HG02973 (cell line): ENCODE data around the gene SPAG6.

Source experiments
- ATAC-seq: cut with Tn5 transposase; IDR thresholded peaks from one replicate; pipeline ENCODE4 v1.9.1; 2021; ENCODE audit warnings: moderate library complexity; ENCODE audit not compliant: unreplicated experiment

SPAG6 gene

DNA sequence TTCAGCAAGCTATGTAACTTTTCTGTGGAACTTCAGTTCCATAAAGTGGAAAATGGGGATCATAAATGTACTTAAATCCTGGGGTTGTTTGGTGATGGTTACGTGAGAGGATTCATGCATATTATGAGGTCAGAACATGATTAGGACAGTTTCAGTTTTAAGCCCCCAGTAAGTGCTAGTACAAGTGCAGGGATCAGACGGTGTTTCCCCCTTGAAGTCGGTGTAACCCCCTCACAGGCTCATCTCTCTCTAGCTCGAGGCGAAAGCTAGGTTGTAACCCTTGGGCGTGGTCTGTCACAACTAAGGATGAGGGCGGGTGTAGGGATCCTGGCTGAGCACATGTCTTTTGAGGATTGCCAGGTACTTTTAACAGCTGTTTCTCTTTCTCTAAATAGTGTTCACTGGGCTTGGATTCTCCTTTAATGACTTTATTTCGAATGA lies 84.7 kb downstream of the SPAG6 start:
- no peak for ATAC-seq

DNA sequence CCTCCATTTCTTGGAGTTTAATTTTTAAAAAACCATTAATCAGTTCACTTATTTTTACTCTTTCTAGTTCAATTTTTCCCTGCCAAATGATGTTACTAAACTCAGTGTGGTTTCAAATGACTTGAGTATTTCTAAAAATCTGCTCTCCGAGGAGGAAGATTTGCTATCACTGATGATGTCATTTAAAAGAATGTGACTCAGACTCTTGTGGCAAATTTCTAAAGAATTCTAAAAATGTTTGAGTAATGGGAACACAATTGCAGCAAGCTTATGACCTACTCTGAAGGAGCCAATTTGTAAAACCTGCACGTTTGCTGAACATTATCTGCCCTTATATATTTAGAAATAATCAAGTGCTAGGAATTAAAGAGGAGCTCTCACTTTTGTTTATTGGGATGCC lies 88.6 kb downstream of the SPAG6 start:
- ATAC-seq, result no peak

DNA sequence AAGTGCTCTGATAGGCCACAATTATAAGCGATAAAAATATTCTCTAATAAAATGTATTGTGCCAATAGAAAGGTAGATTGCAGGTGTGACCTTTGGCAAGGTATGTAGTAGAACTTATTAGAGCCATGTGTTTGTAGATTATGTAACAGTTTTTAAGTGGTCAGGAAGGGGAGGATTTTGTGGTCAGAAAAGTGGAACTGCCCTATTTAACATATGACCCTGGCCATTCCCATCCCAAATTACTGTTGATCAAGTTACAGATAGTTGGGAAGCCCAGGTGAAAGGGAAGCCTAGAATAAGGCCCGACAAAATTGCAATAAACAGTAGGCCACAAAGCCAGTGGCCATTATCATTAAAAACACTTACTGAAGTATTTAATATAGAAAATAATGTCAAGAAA lies 89.2 kb downstream of the SPAG6 start:
- ATAC-seq, result no peak

DNA sequence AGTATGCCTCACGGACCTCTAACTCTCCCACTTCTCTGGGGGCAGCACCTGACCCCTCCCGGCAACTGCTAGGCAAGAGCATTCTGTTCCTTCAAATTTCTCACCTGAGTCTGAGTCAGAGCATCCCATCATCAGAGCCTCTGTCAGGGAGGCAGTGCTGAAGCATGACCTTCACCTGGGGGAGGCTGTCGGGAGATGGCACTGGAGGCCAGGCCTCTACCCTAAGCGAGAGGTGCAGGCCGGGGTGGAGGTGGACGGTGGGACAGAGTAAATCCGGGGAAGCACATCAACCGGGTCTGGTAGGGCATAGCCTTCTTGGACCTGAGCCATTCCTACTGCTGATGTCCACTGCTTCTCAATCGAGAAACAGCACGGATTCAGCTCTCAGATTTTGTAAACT lies 90.4 kb downstream of the SPAG6 start:
- ATAC-seq, result no peak

DNA sequence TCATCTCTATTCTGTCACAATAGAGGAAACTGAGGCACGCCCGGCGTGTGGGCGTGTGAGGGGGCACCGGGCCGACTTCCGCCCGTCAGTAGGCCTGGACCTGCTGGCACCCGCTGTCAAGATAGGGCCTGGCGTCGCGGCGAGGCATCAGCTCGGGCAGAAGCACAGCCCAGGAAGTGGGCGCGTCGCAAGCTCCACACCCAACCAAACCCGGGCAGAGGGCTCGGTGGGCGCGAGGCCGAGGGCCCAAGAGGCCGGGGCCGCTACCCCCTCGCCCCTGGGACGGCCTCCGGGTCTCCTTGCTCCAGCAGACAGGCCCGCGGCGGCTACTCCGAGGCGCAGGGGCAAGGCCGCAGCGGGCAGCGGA lies 91.2 kb downstream of the SPAG6 start:
- ATAC-seq, result peak; percentile 24

DNA sequence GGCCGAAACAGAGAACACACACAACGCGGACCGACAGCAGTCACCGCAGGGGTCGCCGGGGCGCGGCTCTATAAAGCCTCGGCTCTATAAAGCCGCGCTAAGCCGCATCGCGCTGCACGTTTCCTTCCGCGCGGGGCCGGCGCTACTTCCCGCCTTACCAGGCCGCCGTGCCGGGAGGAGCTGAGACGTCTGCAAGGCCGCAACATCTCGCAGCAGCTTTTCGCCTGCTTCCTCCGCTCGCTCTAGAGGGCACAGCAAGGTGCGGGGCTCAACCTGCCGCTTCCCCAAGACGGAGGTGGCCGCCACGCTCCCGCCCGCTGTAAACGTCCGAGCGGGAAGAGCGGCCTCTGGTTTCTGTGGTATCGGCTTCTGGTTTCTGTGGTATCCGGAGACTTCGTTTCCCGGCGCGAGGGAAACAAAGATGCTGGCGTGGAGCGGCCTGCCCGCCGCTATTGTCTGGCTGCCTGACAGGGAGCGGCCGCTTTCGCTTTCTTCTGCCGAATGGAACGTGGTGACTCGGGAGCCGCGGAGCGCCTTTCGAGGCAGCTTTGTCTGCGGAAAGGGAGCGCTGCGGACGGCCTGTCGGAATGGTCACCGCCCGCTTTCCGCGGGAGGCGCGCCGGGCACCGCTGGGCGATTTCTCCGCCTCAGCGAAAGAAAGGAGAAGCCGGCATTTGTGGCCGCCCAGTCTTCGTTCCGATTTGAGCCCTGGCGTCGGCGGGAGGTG lies 91.8 kb downstream of the SPAG6 start:
- ATAC-seq, result peak; percentile 84

DNA sequence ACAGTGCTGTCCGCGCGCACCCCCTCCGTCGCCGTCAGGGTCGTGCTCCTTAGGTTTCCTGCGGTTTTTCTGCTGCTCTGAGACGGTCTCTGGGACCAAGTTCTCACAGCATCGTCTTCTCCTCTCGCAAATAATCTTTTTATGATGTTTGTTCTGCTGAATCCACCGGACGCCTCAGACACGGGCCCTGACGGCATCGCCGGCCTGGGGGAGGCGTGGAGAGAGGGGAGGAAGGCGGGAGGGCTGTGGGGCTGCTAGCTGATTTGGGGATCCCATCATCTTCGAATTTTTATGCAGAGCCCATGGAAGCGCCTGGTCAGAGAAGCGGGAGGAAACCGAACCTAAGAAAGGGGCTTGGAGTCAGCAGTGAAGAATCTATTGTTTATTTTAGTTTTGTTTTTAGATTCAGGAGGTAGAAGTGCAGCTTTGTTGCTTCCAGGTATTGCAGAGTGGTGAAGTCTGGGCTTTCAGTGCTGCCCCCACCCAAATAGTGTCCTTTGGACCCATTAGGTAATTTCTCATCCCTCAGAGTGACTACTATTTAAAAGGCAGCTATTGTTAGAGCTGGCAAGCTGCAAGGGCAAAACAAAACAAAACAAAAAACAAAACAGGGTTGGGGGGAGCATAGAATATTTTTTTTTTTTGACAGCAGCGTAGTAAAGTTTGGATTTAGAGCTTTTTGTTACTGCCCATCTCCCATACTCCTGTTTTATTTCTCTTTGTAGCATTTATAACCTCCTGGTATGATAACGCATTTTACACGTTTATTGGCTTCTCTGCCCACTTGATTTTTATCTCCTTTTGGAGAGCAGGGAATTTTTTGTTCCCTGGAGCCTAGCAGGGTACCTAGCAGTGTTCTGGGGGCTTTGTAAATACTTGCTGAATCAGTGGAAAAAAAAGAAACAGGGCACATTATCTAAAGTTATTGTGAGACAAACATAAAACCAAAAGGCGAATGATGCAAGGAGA lies 92.6 kb downstream of the SPAG6 start:
- peak; percentile 16 for ATAC-seq

DNA sequence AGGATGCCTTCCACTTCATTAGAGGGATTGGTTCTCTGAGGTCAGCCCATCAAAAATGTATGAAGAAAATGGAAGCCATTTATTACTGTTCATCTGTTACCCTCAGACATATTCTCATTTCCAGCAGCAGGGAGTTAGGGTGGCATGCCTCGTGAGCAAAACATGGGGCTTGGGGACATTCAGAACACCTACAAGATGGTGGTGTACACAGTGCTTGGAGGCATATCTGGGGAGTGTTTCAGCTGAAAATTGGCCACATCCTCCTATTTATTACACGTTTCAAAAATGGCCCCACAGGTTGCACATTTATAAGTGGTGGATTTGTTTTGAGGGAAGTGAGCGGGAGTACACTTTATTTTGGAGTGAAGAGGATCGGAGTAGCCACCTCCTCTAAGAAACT lies 93.4 kb downstream of the SPAG6 start:
- ATAC-seq, result no peak

DNA sequence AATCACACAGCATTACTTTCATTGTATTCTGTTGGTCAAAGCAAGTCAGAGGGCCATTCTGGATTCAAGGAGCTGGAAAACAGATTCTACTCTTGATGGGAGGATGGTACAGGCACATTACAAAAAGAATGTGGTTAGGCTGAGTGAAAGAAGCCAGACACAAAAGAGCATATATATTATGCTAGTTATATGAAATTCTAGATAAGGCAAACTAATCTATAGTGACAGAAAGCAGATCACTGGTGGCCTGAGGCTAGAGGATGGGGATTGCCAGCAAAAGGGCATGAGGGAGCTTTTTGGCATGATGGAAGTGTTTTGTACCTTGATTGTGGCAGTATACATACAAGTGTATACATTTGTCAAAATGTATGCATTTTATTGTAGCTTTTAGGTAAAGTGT lies 96.8 kb downstream of the SPAG6 start:
- no peak for ATAC-seq

DNA sequence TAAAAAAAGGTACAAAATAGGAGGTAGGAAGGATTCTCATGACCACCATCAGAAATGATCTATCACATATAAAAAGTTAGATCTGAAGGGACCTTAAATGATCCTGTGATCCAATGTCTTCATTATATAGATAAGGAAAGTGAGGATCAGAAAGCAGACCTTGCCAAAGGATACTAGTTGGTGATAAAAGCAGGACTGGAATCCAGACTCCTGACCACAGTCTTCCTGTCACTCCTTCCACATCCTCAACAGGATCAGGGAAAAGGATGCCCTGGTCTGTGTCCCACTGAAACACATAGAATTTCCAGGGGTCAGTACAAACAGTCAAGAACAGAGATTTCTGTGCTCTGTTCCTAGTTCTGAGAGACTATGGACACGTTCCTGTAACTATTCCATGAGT lies 97.2 kb downstream of the SPAG6 start:
- no peak for ATAC-seq

DNA sequence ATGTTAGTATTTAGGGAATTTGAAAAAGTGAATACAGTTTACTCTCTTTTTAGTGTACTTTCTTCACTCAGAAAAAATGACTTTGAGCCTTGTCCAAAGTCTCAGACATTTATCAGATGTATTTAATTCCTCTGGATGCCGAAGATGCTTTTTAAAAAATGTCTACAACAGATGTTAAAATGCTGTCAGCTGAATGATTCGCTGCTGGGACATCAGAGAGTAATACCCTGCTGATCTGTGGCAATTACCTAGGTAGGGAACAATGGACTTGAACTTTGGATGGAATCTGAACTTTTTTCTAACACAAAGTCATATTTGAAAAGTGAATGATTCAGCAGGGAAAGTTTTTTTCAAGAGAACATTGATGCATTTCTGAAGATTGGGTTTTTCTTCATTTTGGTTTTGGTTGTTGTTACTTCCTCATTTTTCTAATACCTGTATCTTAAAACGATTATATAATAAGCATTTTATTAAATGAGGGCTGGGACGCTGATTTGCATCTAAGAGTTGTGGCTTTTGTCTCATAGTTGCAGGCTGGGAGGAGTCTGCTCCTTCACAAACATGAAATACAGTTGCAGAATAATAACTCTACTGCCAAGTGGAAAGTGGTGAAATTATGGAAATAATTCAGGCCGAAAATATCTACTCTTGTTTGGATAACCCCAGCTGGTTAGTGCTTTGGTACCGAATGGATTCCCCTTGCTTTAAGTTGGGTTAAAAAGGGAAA lies 98.0 kb downstream of the SPAG6 start:
- ATAC-seq, result no peak

DNA sequence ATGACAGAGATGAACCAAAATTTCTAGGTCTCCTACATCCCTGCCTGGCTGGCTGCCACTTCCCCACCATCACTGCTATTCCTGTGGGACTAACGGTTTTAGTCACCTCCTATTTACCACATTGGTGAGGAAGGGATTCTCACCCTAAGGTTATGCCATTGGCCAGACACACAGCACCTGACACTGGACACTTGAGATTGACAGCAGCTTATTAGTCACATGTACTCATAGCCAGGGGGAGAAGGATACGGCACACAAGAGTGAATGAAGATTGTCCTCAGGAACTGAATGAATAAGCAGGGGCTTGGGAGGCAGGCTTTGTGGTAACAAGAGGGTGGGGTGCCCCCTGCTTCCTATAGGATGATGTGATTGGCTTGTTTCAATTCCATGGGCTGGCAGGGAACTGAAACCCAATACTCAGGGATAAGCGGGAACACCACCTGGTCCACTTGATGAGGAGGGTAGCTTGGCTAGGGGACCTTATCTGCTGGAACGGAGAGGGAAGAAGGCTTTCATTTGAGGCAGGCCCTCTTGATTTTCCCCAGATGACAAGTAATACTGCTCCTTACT lies 99.0 kb downstream of the SPAG6 start:
- no peak for ATAC-seq

DNA sequence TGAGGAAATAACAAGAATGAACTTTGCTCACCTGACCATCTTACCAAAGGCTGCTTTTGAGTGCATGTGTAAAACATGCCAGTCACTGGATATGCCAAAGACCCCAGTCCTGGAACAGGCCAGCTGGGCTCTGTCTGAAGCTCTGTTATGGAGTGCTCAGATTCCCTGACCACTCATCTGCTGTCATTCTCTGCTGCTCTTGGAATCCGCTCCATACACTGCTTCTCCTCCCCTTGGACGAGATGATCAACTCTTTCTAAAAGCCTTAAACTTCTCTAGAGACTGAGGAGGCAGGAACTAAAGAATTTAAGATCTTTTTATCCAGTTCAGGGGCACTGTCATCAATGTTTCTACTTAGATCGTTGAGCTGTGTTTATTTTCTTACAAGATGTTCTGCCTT lies 100.2 kb downstream of the SPAG6 start:
- ATAC-seq, result no peak

DNA sequence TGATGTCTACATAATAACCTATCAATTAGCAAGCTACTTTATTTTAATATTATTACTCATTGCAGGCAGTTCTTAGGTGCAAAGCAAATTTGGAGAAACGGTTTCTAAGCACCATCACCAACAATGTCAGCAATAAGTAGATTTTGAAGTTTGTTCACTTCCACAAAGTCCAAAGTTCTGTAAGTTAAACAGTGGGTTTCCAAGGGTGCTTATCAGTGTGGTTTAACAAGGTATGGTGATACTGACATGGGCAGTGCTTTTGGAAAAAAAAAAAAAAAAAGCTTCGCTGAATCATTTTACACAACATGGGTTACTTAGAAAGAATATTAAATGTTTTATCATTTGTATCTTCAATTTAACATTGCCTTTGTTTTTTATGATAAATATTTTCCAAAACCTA lies 101.8 kb downstream of the SPAG6 start:
- no peak for ATAC-seq

DNA sequence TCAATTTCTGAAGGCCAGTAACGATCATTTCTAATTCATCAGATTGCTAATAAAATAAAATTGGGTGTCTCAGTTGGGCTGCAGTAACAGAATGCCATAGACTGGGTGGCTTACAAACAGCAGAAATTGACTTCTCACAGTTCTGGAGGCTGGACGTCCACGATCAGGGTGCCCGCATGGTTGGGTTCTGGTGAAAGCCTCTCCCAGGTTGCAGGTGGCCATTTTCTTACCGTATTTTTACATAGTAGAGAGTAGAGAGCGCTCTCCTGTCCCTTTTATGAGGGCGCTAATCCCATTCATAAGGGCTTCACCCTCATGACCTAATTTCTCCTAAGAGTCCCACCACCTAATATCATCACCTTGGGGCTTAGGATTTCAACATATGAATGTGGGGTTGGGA lies 106.0 kb downstream of the SPAG6 start:
- ATAC-seq, result no peak

DNA sequence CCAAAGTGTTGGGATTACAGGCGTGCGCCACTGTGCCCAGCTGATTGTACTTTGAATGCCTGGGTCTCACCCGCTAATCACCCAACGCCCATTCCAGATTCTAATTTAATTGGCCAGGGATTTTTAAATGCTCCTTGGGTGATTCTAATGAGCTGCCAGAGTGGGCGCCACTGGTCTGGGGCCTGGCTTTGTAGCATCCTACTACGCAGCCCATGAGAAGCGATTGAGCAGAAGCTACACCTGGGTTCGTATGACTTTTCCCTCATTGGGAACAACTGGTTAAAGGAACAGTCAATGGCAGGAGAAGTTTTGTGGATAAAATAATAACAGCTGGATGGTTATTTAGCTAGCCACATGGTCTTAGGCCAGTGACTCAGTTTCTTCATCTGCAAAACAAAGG lies 108.0 kb downstream of the SPAG6 start:
- no peak for ATAC-seq

DNA sequence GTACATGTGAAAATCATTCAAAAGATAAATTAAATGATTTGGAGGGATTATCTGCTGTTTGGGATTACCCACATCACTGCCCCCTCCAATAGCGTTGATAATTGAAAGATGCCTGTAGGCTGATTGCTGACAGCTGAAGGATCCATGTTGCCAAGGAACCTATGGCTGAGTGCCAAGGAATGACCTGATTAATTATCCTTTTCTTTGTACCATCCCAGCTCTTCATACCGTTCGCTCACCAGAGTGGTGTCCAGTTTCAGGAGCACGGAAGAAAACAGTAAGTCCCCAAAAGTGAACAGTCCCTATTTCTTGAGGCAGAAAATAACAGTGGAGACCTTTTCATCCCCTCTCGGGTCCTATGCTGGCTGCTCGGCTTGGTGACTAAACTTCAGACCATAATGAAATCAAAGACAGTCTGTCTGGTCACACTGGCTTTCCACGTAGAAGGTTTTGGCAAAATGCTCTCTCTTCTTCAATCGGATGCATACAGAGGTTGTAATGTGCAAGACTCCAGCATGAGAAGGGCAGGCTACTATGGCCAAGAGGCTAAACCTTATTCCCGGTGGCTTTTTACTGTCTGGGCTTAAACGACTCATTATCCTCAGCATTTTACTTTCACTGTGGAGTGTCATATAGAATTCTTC lies 108.8 kb downstream of the SPAG6 start:
- ATAC-seq, result no peak

DNA sequence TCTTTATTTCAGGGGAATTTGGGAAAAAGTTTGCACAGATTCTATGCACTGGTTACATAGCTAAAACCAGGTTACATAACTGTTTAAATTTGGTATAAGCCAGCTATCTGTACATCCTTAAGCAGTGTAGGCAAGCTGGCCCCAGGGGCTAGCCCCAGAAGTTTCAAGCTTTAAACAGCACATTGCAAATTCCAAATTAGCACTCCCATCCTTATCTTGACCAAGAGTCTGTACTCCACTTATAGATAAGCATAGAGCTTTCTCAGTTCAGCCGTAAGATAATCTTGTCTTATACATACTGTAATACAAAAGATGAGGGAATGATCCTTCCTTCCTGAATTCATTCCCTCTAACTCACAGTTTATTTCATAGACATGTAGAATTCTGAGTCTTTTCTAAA lies 109.3 kb downstream of the SPAG6 start:
- ATAC-seq, result no peak

DNA sequence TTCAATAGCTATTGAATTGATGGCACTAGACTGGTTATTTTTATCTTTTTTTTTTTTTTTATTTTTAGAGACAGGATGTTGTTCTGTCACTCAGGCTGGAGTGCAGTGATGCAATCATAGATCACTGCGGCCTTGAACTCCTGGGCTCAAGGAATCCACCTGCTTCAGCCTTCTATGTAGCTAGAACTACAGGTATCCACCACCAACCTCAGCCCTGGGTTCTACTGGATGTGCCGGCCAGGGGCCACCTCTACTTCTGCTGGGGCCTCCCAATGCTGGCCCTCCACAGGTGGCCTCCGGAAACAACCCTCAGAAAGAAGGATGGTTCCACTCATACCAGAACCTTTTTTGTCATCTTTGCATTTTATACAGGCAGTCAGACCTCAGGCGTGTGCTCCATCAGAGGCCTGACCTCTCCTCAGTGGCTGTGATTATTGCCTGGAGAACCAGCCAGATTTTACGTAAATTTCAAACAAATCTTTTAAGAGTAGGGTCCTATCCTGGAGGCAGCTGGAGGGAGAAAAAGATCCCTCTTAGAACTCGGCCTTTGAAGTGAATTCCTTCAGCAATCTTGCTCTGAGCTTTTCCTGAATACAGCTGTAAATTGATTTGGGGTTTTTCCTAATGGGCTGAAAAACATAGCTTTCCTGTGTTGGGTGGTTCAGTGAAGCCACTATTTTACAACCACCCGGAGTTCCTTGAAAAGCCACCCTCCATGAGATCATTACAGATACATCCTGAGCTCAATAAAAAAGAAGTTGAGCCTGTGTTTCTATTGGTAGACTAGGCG lies 110.0 kb downstream of the SPAG6 start:
- no peak for ATAC-seq

DNA sequence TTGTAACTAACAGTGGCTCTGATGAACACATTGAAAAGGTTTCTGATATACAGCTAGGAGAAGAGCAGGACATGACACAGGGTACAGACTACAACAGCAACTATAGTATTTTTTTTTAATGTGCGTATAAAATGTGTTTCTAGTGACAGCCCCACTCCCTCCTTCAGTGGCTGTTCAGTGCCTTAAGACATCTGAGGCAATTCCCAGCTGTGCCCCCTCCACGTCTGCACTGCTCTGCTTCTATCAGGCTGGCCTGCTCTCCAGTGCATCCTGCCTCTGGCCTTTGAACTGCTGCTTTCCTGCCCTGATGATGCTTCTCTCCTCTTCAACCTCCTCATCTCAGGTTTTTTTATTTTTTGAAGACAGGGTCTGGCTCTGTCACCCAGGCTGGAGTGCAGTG lies 111.2 kb downstream of the SPAG6 start:
- ATAC-seq, result no peak
